Measurements from ENCODE around the gene COL4A2.

Gene COL4A2

GRCh38 chr13:110458017-110458416, 150.9 kb downstream of the COL4A2 start:
- H3K4me1 ChIP-seq (ENCODE audit: insufficient read depth, insufficient read length): peaks cover 5% of the 10 kb centered on the region
- TF ChIP-seq ZNF274 (IDR thresholded peaks at IDR 0.05; ENCODE audit: low read depth, low read length): no peak
- no peaks in the 10 kb centered on the region for H3K27me3 ChIP-seq (ENCODE audit: insufficient read depth, insufficient read length)
- no peaks in the 10 kb centered on the region for H3K9me3 ChIP-seq (ENCODE audit: insufficient read depth, low read length)
- no peak overlapping the region for H3K9ac ChIP-seq (ENCODE audit: insufficient read length, low read depth)
- peaks cover 46% of the 10 kb centered on the region for H3K36me3 ChIP-seq (ENCODE audit: insufficient read depth, insufficient read length, low read length)
- H3K4me3 ChIP-seq (ENCODE audit: insufficient read length, low read depth): no peak overlapping the region
- no peak for DNase-seq (ENCODE audit: low read depth, low spot score)

DNA sequence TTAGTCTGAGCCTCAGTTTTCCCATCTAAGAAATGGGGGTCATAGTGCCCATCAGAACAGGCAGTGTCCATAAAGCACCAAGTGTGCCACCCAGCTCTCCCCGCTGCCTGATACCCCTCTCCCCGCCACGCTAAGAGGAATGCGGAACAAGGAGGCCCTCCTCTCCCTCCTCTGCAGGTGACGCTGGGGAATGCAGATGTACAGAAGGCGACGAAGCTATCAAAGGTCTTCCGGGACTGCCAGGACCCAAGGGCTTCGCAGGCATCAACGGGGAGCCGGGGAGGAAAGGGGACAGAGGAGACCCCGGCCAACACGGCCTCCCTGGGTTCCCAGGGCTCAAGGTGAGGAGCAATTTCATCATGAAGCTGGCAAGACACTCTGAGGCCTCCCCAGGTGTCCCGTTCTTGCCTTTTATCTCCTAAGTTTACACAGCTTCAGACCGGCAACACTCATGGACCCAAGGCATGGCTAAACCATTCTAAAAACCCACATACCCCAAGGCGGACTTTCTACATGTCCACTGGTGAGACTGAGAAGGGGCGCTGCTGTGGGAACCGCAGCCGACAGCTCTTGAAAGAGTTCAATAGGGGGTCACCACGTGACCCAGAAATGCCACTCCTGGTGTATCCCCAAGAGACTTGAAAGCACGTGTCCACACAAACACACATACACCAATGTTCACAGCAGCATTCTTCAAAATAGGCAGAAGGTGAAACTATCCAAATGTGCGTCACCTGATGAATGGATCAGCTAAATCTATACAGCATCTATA, 151.7 kb downstream of the COL4A2 start:
- H3K27me3 ChIP-seq (ENCODE audit: insufficient read depth, insufficient read length): no peaks in the 10 kb centered on the region
- no peak for DNase-seq (ENCODE audit: low read depth, low spot score)
- H3K36me3 ChIP-seq (ENCODE audit: insufficient read depth, insufficient read length, low read length): peaks cover 50% of the 10 kb centered on the region
- H3K9ac ChIP-seq (ENCODE audit: insufficient read length, low read depth): no peak overlapping the region
- no peaks in the 10 kb centered on the region for H3K9me3 ChIP-seq (ENCODE audit: insufficient read depth, low read length)
- no peak for TF ChIP-seq YY1 (IDR thresholded peaks at IDR 0.05; ENCODE audit: insufficient read depth, insufficient read length)
- TF ChIP-seq SUZ12 (IDR thresholded peaks at IDR 0.05; ENCODE audit: extremely low read depth, insufficient read depth, insufficient read length): no peak
- no peak for TF ChIP-seq ZNF274 (IDR thresholded peaks at IDR 0.05; ENCODE audit: low read depth, low read length)
- no peak overlapping the region for H3K4me3 ChIP-seq (ENCODE audit: insufficient read length, low read depth)
- H3K4me1 ChIP-seq (ENCODE audit: insufficient read depth, insufficient read length): peaks cover 5% of the 10 kb centered on the region

- Histone ChIP-seq H3K9me3 (ENCODE audit: insufficient read depth, low read length) (no peaks in the 10 kb centered on the region), H3K9ac (ENCODE audit: insufficient read length, low read depth) (no peak overlapping the region), H3K36me3 (ENCODE audit: insufficient read depth, insufficient read length, low read length) (peaks cover 72% of the 10 kb centered on the region), H3K4me3 (ENCODE audit: insufficient read length, low read depth) (no peak overlapping the region), H3K27me3 (ENCODE audit: insufficient read depth, insufficient read length) (no peaks in the 10 kb centered on the region), H3K4me1 (ENCODE audit: insufficient read depth, insufficient read length) (no peaks in the 10 kb centered on the region)
- TF ChIP-seq SUZ12 (IDR thresholded peaks at IDR 0.05; ENCODE audit: extremely low read depth, insufficient read depth, insufficient read length): no peak
- TF ChIP-seq YY1 (IDR thresholded peaks at IDR 0.05; ENCODE audit: insufficient read depth, insufficient read length): no peak
- no peak for TF ChIP-seq ZNF274 (IDR thresholded peaks at IDR 0.05; ENCODE audit: low read depth, low read length)
- DNase-seq (ENCODE audit: low read depth, low spot score): no peak
These were observed 155.0 kb downstream of the COL4A2 start for GRCh38 chr13:110462091-110462490.

GRCh38 chr13:110463156-110463555, 156.1 kb downstream of the COL4A2 start:
- Histone ChIP-seq H3K9me3 (ENCODE audit: insufficient read depth, low read length) (no peaks in the 10 kb centered on the region), H3K4me3 (ENCODE audit: insufficient read length, low read depth) (no peak overlapping the region), H3K9ac (ENCODE audit: insufficient read length, low read depth) (no peak overlapping the region), H3K27me3 (ENCODE audit: insufficient read depth, insufficient read length) (no peaks in the 10 kb centered on the region), H3K36me3 (ENCODE audit: insufficient read depth, insufficient read length, low read length) (peaks cover 72% of the 10 kb centered on the region), H3K4me1 (ENCODE audit: insufficient read depth, insufficient read length) (no peaks in the 10 kb centered on the region)
- TF ChIP-seq YY1 (IDR thresholded peaks at IDR 0.05; ENCODE audit: insufficient read depth, insufficient read length): no peak
- DNase-seq (ENCODE audit: low read depth, low spot score): no peak

DNA sequence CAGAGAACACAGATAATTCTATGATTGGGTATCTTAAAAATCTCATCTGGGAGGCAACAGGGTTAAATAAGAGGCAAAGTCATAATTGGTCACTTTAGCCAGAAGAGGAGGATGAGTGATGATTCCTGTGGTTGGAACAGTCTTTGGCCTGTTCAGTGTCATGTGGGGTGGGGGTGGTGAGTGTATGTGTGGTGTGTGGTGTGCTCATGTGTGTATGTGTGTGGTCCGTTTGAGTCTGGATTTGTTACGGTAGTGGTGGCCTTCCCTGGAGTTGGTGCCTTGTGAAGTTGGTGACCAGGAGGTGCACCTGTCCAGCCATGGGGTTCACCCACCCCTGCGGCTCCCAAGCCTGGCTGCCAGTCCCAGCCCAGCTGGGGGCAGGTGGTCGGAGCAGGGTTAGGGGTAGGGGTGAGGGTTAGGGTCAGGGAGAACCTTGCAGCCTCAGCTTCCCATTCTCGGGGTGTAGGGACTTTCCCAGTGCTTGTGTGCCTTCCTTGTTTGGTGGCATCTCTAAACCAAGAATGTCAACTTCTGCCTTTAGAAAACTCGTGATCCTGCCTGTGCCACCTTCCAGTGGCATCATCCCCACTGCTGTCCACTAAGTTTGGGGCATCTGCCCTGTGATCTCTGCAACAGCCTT, 156.9 kb downstream of the COL4A2 start:
- Histone ChIP-seq H3K4me3 (ENCODE audit: insufficient read length, low read depth) (no peak overlapping the region), H3K36me3 (ENCODE audit: insufficient read depth, insufficient read length, low read length) (peaks cover 72% of the 10 kb centered on the region), H3K9ac (ENCODE audit: insufficient read length, low read depth) (no peak overlapping the region), H3K27me3 (ENCODE audit: insufficient read depth, insufficient read length) (no peaks in the 10 kb centered on the region), H3K4me1 (ENCODE audit: insufficient read depth, insufficient read length) (no peaks in the 10 kb centered on the region), H3K9me3 (ENCODE audit: insufficient read depth, low read length) (no peaks in the 10 kb centered on the region)
- DNase-seq (ENCODE audit: low read depth, low spot score): no peak
- no peak for TF ChIP-seq SUZ12 (IDR thresholded peaks at IDR 0.05; ENCODE audit: extremely low read depth, insufficient read depth, insufficient read length)
- TF ChIP-seq YY1 (IDR thresholded peaks at IDR 0.05; ENCODE audit: insufficient read depth, insufficient read length): no peak
- no peak for TF ChIP-seq ZNF274 (IDR thresholded peaks at IDR 0.05; ENCODE audit: low read depth, low read length)

- H3K4me1 ChIP-seq (ENCODE audit: insufficient read depth, insufficient read length): no peaks in the 10 kb centered on the region
- H3K9ac ChIP-seq (ENCODE audit: insufficient read length, low read depth): no peak overlapping the region
- no peaks in the 10 kb centered on the region for H3K9me3 ChIP-seq (ENCODE audit: insufficient read depth, low read length)
- no peak for DNase-seq (ENCODE audit: low read depth, low spot score)
- no peaks in the 10 kb centered on the region for H3K27me3 ChIP-seq (ENCODE audit: insufficient read depth, insufficient read length)
- no peak overlapping the region for H3K4me3 ChIP-seq (ENCODE audit: insufficient read length, low read depth)
- TF ChIP-seq SUZ12 (IDR thresholded peaks at IDR 0.05; ENCODE audit: extremely low read depth, insufficient read depth, insufficient read length) (no peak), ZNF274 (IDR thresholded peaks at IDR 0.05; ENCODE audit: low read depth, low read length) (no peak), YY1 (IDR thresholded peaks at IDR 0.05; ENCODE audit: insufficient read depth, insufficient read length) (no peak)
- peaks cover 75% of the 10 kb centered on the region for H3K36me3 ChIP-seq (ENCODE audit: insufficient read depth, insufficient read length, low read length)
These were observed 157.7 kb downstream of the COL4A2 start for GRCh38 chr13:110464556-110465333.

- no peaks in the 10 kb centered on the region for H3K9me3 ChIP-seq (ENCODE audit: insufficient read depth, low read length)
- DNase-seq (ENCODE audit: low read depth, low spot score): no peak
- H3K4me3 ChIP-seq (ENCODE audit: insufficient read length, low read depth): no peak overlapping the region
- no peak overlapping the region for H3K9ac ChIP-seq (ENCODE audit: insufficient read length, low read depth)
- no peaks in the 10 kb centered on the region for H3K27me3 ChIP-seq (ENCODE audit: insufficient read depth, insufficient read length)
- TF ChIP-seq SUZ12 (IDR thresholded peaks at IDR 0.05; ENCODE audit: extremely low read depth, insufficient read depth, insufficient read length) (no peak), ZNF274 (IDR thresholded peaks at IDR 0.05; ENCODE audit: low read depth, low read length) (no peak), YY1 (IDR thresholded peaks at IDR 0.05; ENCODE audit: insufficient read depth, insufficient read length) (no peak)
- peaks cover 83% of the 10 kb centered on the region for H3K36me3 ChIP-seq (ENCODE audit: insufficient read depth, insufficient read length, low read length)
- no peaks in the 10 kb centered on the region for H3K4me1 ChIP-seq (ENCODE audit: insufficient read depth, insufficient read length)
These were observed 158.6 kb downstream of the COL4A2 start for GRCh38 chr13:110465696-110466095.
